SK-N-SH treated with all-trans-retinoic acid at 6 μM for 48 hours (cell line): ENCODE measurements around the gene CCDC85C.

Source experiments
- ATAC-seq: fragments of 200-7000 bp; cut with Tn5 transposase; 3 replicates; pipeline ENCODE4 v1.9.1; 2020; ENCODE audit warnings: mild to moderate bottlenecking, moderate library complexity
- BACH2 ChIP-seq: fragments of 250-450 bp; sonication (Bioruptor Pico); IDR thresholded peaks from 2 replicates; pipeline ENCODE4 v1.9.0; 2021; ENCODE audit warnings: mild to moderate bottlenecking, borderline replicate concordance
- CSRNP3 ChIP-seq: fragments of 250-450 bp; sonication (Bioruptor Pico); IDR thresholded peaks from 2 replicates; pipeline ENCODE4 v1.5.1; 2021; ENCODE audit warnings: mild to moderate bottlenecking, moderate library complexity
- ESRRG ChIP-seq: fragments of 250-450 bp; sonication (Bioruptor Pico); IDR thresholded peaks from 2 replicates; pipeline ENCODE4 v1.6.1; 2021; ENCODE audit warnings: mild to moderate bottlenecking
- GLIS3 ChIP-seq: fragments of 250-450 bp; sonication (Bioruptor Pico); IDR thresholded peaks from 2 replicates; pipeline ENCODE4 v1.5.0; 2020; ENCODE audit warnings: mild to moderate bottlenecking, moderate library complexity
- ISL1 ChIP-seq: fragments of 250-450 bp; sonication (Bioruptor Pico); IDR thresholded peaks from 2 replicates; pipeline ENCODE4 v2.1.2; 2022; ENCODE audit warnings: mild to moderate bottlenecking, moderate library complexity
- OSR1 ChIP-seq: fragments of 250-450 bp; sonication (Bioruptor Pico); IDR thresholded peaks from 2 replicates; pipeline ENCODE4 v1.8.0; 2022; ENCODE audit warnings: moderate library complexity, mild to moderate bottlenecking, inconsistent platforms
- PPARA ChIP-seq: fragments of 250-450 bp; sonication (Bioruptor Pico); IDR thresholded peaks from 2 replicates; pipeline ENCODE4 v1.5.0; 2020; ENCODE audit warnings: mild to moderate bottlenecking, borderline replicate concordance
- RARB ChIP-seq: fragments of 250-450 bp; sonication (Bioruptor Pico); IDR thresholded peaks from 2 replicates; pipeline ENCODE4 v1.8.0; 2021; ENCODE audit warnings: mild to moderate bottlenecking, moderate library complexity
- SNAI2 ChIP-seq: fragments of 250-450 bp; sonication (Bioruptor Pico); IDR thresholded peaks from 2 replicates; pipeline ENCODE4 v1.5.0; 2020; ENCODE audit warnings: mild to moderate bottlenecking, moderate library complexity
- TOX ChIP-seq: fragments of 250-450 bp; sonication (Bioruptor Pico); IDR thresholded peaks from 2 replicates; pipeline ENCODE4 v1.8.0; 2021; ENCODE audit warnings: mild to moderate bottlenecking, moderate library complexity, borderline replicate concordance
- TSHZ2 ChIP-seq: fragments of 250-450 bp; sonication (Bioruptor Pico); IDR thresholded peaks from 2 replicates; pipeline ENCODE4 v1.5.0; 2020; ENCODE audit warnings: mild to moderate bottlenecking, moderate library complexity
- ZC3H10 ChIP-seq: fragments of 250-450 bp; sonication (Bioruptor Pico); IDR thresholded peaks from 2 replicates; pipeline ENCODE4 v1.5.1; 2021; ENCODE audit warnings: mild to moderate bottlenecking, moderate library complexity
- ZFP3 ChIP-seq: fragments of 250-450 bp; sonication (Bioruptor Pico); IDR thresholded peaks from 2 replicates; pipeline ENCODE4 v1.5.0; 2020; ENCODE audit warnings: mild to moderate bottlenecking, moderate library complexity
- ZFP30 ChIP-seq: fragments of 450-650 bp; formaldehyde crosslinking; IDR thresholded peaks from 2 replicates; pipeline ENCODE4 v1.5.0; 2022; ENCODE audit warnings: mild to moderate bottlenecking, moderate library complexity
- TF ChIP-seq, protein P1 (sequence below): fragments of 250-450 bp; sonication (Bioruptor Pico); IDR thresholded peaks from 2 replicates; pipeline ENCODE4 v1.5.1; 2020; ENCODE audit warnings: low read depth, mild to moderate bottlenecking, moderate library complexity
- TF ChIP-seq, protein P2 (sequence below): fragments of 250-450 bp; sonication (Bioruptor Pico); IDR thresholded peaks from 2 replicates; pipeline ENCODE4 v1.8.0; 2020; ENCODE audit warnings: mild to moderate bottlenecking, moderate library complexity, borderline replicate concordance

Gene CCDC85C

GRCh38 chr14:99478128-99478527, 125.9 kb downstream of the CCDC85C start:
- TF ChIP-seq, protein P1, sequence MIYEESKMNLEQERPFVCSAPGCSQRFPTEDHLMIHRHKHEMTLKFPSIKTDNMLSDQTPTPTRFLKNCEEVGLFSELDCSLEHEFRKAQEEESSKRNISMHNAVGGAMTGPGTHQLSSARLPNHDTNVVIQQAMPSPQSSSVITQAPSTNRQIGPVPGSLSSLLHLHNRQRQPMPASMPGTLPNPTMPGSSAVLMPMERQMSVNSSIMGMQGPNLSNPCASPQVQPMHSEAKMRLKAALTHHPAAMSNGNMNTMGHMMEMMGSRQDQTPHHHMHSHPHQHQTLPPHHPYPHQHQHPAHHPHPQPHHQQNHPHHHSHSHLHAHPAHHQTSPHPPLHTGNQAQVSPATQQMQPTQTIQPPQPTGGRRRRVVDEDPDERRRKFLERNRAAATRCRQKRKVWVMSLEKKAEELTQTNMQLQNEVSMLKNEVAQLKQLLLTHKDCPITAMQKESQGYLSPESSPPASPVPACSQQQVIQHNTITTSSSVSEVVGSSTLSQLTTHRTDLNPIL (CRISPR knock-in tag): no peak
- no peak for TF ChIP-seq GLIS3 (CRISPR knock-in tag)
- TF ChIP-seq TSHZ2 (CRISPR knock-in tag): no peak
- no peak for TF ChIP-seq PPARA (CRISPR knock-in tag)
- no peak for TF ChIP-seq OSR1 (CRISPR knock-in tag)
- no peak for ATAC-seq

- ATAC-seq: no peak
- TF ChIP-seq, protein P2, sequence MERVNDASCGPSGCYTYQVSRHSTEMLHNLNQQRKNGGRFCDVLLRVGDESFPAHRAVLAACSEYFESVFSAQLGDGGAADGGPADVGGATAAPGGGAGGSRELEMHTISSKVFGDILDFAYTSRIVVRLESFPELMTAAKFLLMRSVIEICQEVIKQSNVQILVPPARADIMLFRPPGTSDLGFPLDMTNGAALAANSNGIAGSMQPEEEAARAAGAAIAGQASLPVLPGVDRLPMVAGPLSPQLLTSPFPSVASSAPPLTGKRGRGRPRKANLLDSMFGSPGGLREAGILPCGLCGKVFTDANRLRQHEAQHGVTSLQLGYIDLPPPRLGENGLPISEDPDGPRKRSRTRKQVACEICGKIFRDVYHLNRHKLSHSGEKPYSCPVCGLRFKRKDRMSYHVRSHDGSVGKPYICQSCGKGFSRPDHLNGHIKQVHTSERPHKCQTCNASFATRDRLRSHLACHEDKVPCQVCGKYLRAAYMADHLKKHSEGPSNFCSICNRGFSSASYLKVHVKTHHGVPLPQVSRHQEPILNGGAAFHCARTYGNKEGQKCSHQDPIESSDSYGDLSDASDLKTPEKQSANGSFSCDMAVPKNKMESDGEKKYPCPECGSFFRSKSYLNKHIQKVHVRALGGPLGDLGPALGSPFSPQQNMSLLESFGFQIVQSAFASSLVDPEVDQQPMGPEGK (CRISPR knock-in tag): no peak
- TF ChIP-seq TSHZ2 (CRISPR knock-in tag) (no peak), ZC3H10 (CRISPR knock-in tag) (no peak), PPARA (CRISPR knock-in tag) (no peak), ESRRG (CRISPR knock-in tag) (no peak), SNAI2 (CRISPR knock-in tag) (no peak), RARB (CRISPR knock-in tag) (no peak), BACH2 (CRISPR knock-in tag) (no peak), ISL1 (no peak), ZFP30 (no peak)
- TF ChIP-seq, all 23 proteins: peak for 0
Measured at GRCh38 chr14:99476864-99477263, 127.1 kb downstream of the CCDC85C start.

- TF ChIP-seq ZFP3 (CRISPR knock-in tag): no peak
- TF ChIP-seq TOX: no peak
- TF ChIP-seq CSRNP3: no peak
- TF ChIP-seq PPARA (CRISPR knock-in tag): no peak
- no peak for TF ChIP-seq GLIS3 (CRISPR knock-in tag)
- no peak for TF ChIP-seq TSHZ2 (CRISPR knock-in tag)
- TF ChIP-seq SNAI2 (CRISPR knock-in tag): no peak
- TF ChIP-seq, protein P2 (CRISPR knock-in tag): no peak
- TF ChIP-seq ESRRG (CRISPR knock-in tag): no peak
- no peak for TF ChIP-seq ISL1
- no peak for TF ChIP-seq ZC3H10 (CRISPR knock-in tag)
- TF ChIP-seq, protein P1 (CRISPR knock-in tag): no peak
- no peak for TF ChIP-seq OSR1 (CRISPR knock-in tag)
Measured at GRCh38 chr14:99475660-99476059, 128.3 kb downstream of the CCDC85C start.

More at GRCh38 chr14:99475660-99476059, 128.3 kb downstream of the CCDC85C start:
- no peak for ATAC-seq
